ENCODE results near the gene PCNT. TPM values are rescaled to one million over a fixed set of nuclear protein-coding genes. Genes with fewer than 3 reads are reported as not detected.

PCNT gene
- total RNA-seq, 4 donors from 2014 or later, result 6.2 to 29.7 (median 17.1) TPM

GRCh38 chr21:46316708-46317324 is 7.1 kb upstream of the PCNT start:
- Histone ChIP-seq H3K36me3 (no peaks in the 10 kb centered on the region), H3K4me1 (no peaks in the 10 kb centered on the region), H3K4me3 (no peak overlapping the region), H3K27me3 (no peaks in the 10 kb centered on the region), H3K9me3 (no peaks in the 10 kb centered on the region), H3K27ac (no peak overlapping the region)
- DNase-seq, result no peak
- intact Hi-C loops (cut with DNase I; ENCODE audit: low total_unique reads), result no loop called here
- TF ChIP-seq POLR2A (IDR thresholded peaks at IDR 0.05) (no peak), CTCF (IDR thresholded peaks at IDR 0.05) (no peak)

- TF ChIP-seq CTCF (IDR thresholded peaks at IDR 0.05) (no peak), POLR2A (IDR thresholded peaks at IDR 0.05) (no peak)
- peaks cover 0 to 6% of the 10 kb centered on the region in 2 donors for H3K4me1 ChIP-seq
- H3K9me3 ChIP-seq, result no peaks in the 10 kb centered on the region
- H3K27me3 ChIP-seq, result no peaks in the 10 kb centered on the region
- DNase-seq, result no peak
- intact Hi-C loops (cut with DNase I; ENCODE audit: low total_unique reads), result no loop called here
- no peak overlapping the region for H3K27ac ChIP-seq
- H3K36me3 ChIP-seq, result no peaks in the 10 kb centered on the region
- no peak overlapping the region for H3K4me3 ChIP-seq
These were observed 6.1 kb upstream of the PCNT start for GRCh38 chr21:46317710-46318463.

- Histone ChIP-seq H3K4me1 (peaks cover 0 to 9% of the 10 kb centered on the region in 2 donors), H3K9me3 (no peaks in the 10 kb centered on the region), H3K27me3 (no peaks in the 10 kb centered on the region), H3K27ac (no peak overlapping the region), H3K36me3 (no peaks in the 10 kb centered on the region), H3K4me3 (no peak overlapping the region)
- TF ChIP-seq CTCF (IDR thresholded peaks at IDR 0.05) (no peak), POLR2A (IDR thresholded peaks at IDR 0.05) (no peak)
- no peak for DNase-seq
- intact Hi-C loops (cut with DNase I; ENCODE audit: low total_unique reads), result no loop called here
These were observed 5.5 kb upstream of the PCNT start for GRCh38 chr21:46318464-46318845.

- peaks cover 0 to 9% of the 10 kb centered on the region in 2 donors for H3K4me1 ChIP-seq
- DNase-seq, result no peak
- no peaks in the 10 kb centered on the region for H3K36me3 ChIP-seq
- no peak overlapping the region for H3K4me3 ChIP-seq
- H3K9me3 ChIP-seq, result no peaks in the 10 kb centered on the region
- H3K27me3 ChIP-seq, result no peaks in the 10 kb centered on the region
- TF ChIP-seq CTCF (IDR thresholded peaks at IDR 0.05) (no peak), POLR2A (IDR thresholded peaks at IDR 0.05) (no peak)
- H3K27ac ChIP-seq, result no peak overlapping the region
- intact Hi-C loops (cut with DNase I; ENCODE audit: low total_unique reads), result no loop called here
These were observed 4.8 kb upstream of the PCNT start for GRCh38 chr21:46319186-46319585.

- no peaks in the 10 kb centered on the region for H3K9me3 ChIP-seq
- H3K27me3 ChIP-seq, result no peaks in the 10 kb centered on the region
- H3K4me1 ChIP-seq, result peaks cover 0 to 9% of the 10 kb centered on the region in 2 donors
- intact Hi-C loops (cut with DNase I; ENCODE audit: low total_unique reads), result no loop called here
- TF ChIP-seq POLR2A (IDR thresholded peaks at IDR 0.05), result no peak
- TF ChIP-seq CTCF (IDR thresholded peaks at IDR 0.05), result no peak
- DNase-seq, result no peak
- H3K36me3 ChIP-seq, result no peaks in the 10 kb centered on the region
- H3K27ac ChIP-seq, result no peak overlapping the region
- no peak overlapping the region for H3K4me3 ChIP-seq
These were observed 3.6 kb upstream of the PCNT start for GRCh38 chr21:46320331-46320801.
